CD4-positive, alpha-beta memory T cell (primary cell): Measurements from ENCODE around the gene NPR1. TPM values are rescaled to one million over a fixed set of nuclear protein-coding genes. Genes with fewer than 3 reads are reported as not detected.

ENCODE experiments used
- CTCF ChIA-PET: fragments of 350-600 bp; sonication (Branson Sonifier 250); formaldehyde crosslinking; loops from one replicate; lab custom pipeline; 2021; ENCODE audit warnings: inconsistent platforms; ENCODE audit not compliant: partially characterized antibody; lab: Charles Lee
- POLR2A ChIA-PET: fragments of 350-600 bp; sonication (Branson Sonifier 250); formaldehyde crosslinking; loops from one replicate; lab custom pipeline; 2021; ENCODE audit not compliant: partially characterized antibody; lab: Charles Lee
- DNase-seq, 5 donors: peaks; one replicate each; pipeline versions ENCODE4 v3.0.0 to v3.0.0-alpha.2; 2020 to 2022; ENCODE audit warnings: mixed read lengths in 1 of 5
- H3K27ac ChIP-seq: one replicate; pipeline ENCODE4 v1.7.0; 2013; ENCODE audit warnings: low read depth, low read length
- H3K27me3 ChIP-seq: 2 replicates; pipeline ENCODE4 v1.7.0; 2013; ENCODE audit warnings: mild to moderate bottlenecking, low read length, moderate library complexity; ENCODE audit not compliant: insufficient read depth
- H3K36me3 ChIP-seq: 2 replicates; pipeline ENCODE4 v1.7.0; 2013; ENCODE audit warnings: mild to moderate bottlenecking, low read length, moderate library complexity; ENCODE audit not compliant: insufficient read depth
- H3K4me1 ChIP-seq: 2 replicates; pipeline ENCODE4 v1.7.0; 2013; ENCODE audit warnings: mild to moderate bottlenecking, low read length, moderate library complexity; ENCODE audit not compliant: insufficient read depth
- H3K4me3 ChIP-seq, 2 donors: one replicate each; pipeline ENCODE4 v1.7.0; 2013; ENCODE audit warnings: low read length in 2 of 2, mild to moderate bottlenecking in 1 of 2
- H3K9me3 ChIP-seq, 2 donors: one replicate each; pipeline ENCODE4 v1.7.0; 2013; ENCODE audit warnings: low read length in 2 of 2, control low read depth in 1 of 2; ENCODE audit not compliant: control insufficient read depth in 1 of 2
- H3K27ac Mint-ChIP-seq, 7 donors: one replicate each; pipeline ENCODE4 v1.8.0; 2020 to 2021; ENCODE audit warnings: mixed read lengths in 7 of 7, mild to moderate bottlenecking in 6 of 7, inconsistent platforms in 3 of 7, moderate library complexity in 3 of 7
- H3K27me3 Mint-ChIP-seq, 2 donors: one replicate each; pipeline ENCODE4 v1.8.0; 2020 to 2021; ENCODE audit warnings: mixed read lengths in 2 of 2
- H3K36me3 Mint-ChIP-seq, 2 donors: one replicate each; pipeline ENCODE4 v1.8.0; 2020 to 2021; ENCODE audit warnings: mixed read lengths in 2 of 2, inconsistent platforms in 1 of 2, mild to moderate bottlenecking in 1 of 2
- H3K4me1 Mint-ChIP-seq, 4 donors: one replicate each; pipeline ENCODE4 v1.8.0; 2020 to 2021; ENCODE audit warnings: mixed read lengths in 4 of 4, mild to moderate bottlenecking in 1 of 4
- H3K4me3 Mint-ChIP-seq, 8 donors: one replicate each; pipeline ENCODE4 v1.8.0; 2020 to 2021; ENCODE audit warnings: mixed read lengths in 8 of 8, mild to moderate bottlenecking in 7 of 8, moderate library complexity in 6 of 8, inconsistent platforms in 3 of 8
- H3K9me3 Mint-ChIP-seq, 8 donors: one replicate each; pipeline ENCODE4 v1.8.0; 2020 to 2021; ENCODE audit warnings: mixed read lengths in 8 of 8, mild to moderate bottlenecking in 5 of 8, inconsistent platforms in 3 of 8, moderate library complexity in 1 of 8
- intact Hi-C: fragments of 100-400 bp; cut with micrococcal nuclease; formaldehyde crosslinking; loops from one replicate; pipeline ENCODE4 v1.15.1; 2023
- polyA plus RNA-seq, 2 donors: library from polyadenylated mRNA; unstranded; fragments of 300-500 nt; fragmentation: Illumina TruSeq; gene quantifications; one replicate each; pipeline ENCODE4 v1.2.3, GENCODE V29; 2021
- total RNA-seq, 2 experiments: library from RNA; stranded (reverse); gene quantifications; one replicate each; pipeline ENCODE4 v1.2.3, GENCODE V29; 2021

NPR1 gene
- total and polyA plus RNA-seq, 4 experiments from 2014 or later = not detected

GRCh38 chr1:153684892-153685291 is 6.4 kb downstream of the NPR1 start:
- Mint-ChIP-seq H3K27me3 (peaks cover 7 to 23% of the 10 kb centered on the region in 2 donors), H3K4me1 (peaks cover 0 to 5% (median under 1%) of the 10 kb centered on the region in 4 donors), H3K9me3 (no peaks in the 10 kb centered on the region), H3K27ac (no peak overlapping the region), H3K4me3 (no peak overlapping the region), H3K36me3 (peaks cover 0 to 3% of the 10 kb centered on the region in 2 donors)
- ChIA-PET CTCF (interaction anchor here (0.9 kb wide), 1 partner anchor 64 kb away, joined by 4 read pairs; no protein-coding TSS in a partner anchor), POLR2A (no interaction called here)
- Histone ChIP-seq H3K4me3 (no peak overlapping the region), H3K27ac (no peak overlapping the region), H3K9me3 (no peaks in the 10 kb centered on the region), H3K4me1 (peaks cover under 1% of the 10 kb centered on the region), H3K36me3 (no peaks in the 10 kb centered on the region), H3K27me3 (peaks cover 8% of the 10 kb centered on the region)
- no peak for DNase-seq
- intact Hi-C loops = no loop called here

GRCh38 chr1:153685544-153686340 is 7.3 kb downstream of the NPR1 start:
- Histone ChIP-seq H3K27me3 (no peaks in the 10 kb centered on the region), H3K36me3 (no peaks in the 10 kb centered on the region), H3K4me3 (no peak overlapping the region), H3K27ac (no peak overlapping the region), H3K9me3 (no peaks in the 10 kb centered on the region), H3K4me1 (no peaks in the 10 kb centered on the region)
- Mint-ChIP-seq H3K27me3 (peaks cover 5 to 17% of the 10 kb centered on the region in 2 donors), H3K4me1 (peaks cover 0 to 4% (median 0%) of the 10 kb centered on the region in 4 donors), H3K36me3 (peaks cover 0 to 3% of the 10 kb centered on the region in 2 donors), H3K4me3 (no peak overlapping the region), H3K27ac (no peak overlapping the region), H3K9me3 (no peaks in the 10 kb centered on the region)
- ChIA-PET POLR2A (no interaction called here), CTCF (no interaction called here)
- intact Hi-C loops = no loop called here
- DNase-seq = no peak

GRCh38 chr1:153687346-153688125 is 9.0 kb downstream of the NPR1 start:
- Mint-ChIP-seq H3K36me3 (peaks cover 0 to 3% of the 10 kb centered on the region in 2 donors), H3K27ac (no peak overlapping the region), H3K27me3 (peaks cover 3 to 8% of the 10 kb centered on the region in 2 donors), H3K9me3 (no peaks in the 10 kb centered on the region), H3K4me1 (peaks cover 3 to 9% (median 5%) of the 10 kb centered on the region in 4 donors), H3K4me3 (peak overlapping the region in 1 of 8 donors; percentile 32)
- intact Hi-C loops = no loop called here
- no peaks in the 10 kb centered on the region for H3K36me3 ChIP-seq
- H3K9me3 ChIP-seq = no peaks in the 10 kb centered on the region
- H3K4me1 ChIP-seq = peaks cover 4% of the 10 kb centered on the region
- H3K4me3 ChIP-seq = no peak overlapping the region
- DNase-seq = no peak
- ChIA-PET POLR2A (no interaction called here), CTCF (interaction anchor here (1.3 to 1.5 kb wide), 2 partner anchors 11 to 167 kb away, joined by 3 read pairs; no protein-coding TSS in a partner anchor)
- no peak overlapping the region for H3K27ac ChIP-seq
- no peaks in the 10 kb centered on the region for H3K27me3 ChIP-seq

GRCh38 chr1:153688276-153688675 is 9.8 kb downstream of the NPR1 start:
- peak overlapping the region in 1 of 7 donors; percentile 4 for H3K27ac Mint-ChIP-seq
- no peaks in the 10 kb centered on the region for H3K9me3 Mint-ChIP-seq
- intact Hi-C loops = no loop called here
- H3K36me3 Mint-ChIP-seq = peaks cover 0 to 3% of the 10 kb centered on the region in 2 donors
- Histone ChIP-seq H3K4me3 (no peak overlapping the region), H3K27ac (no peak overlapping the region), H3K4me1 (peaks cover 4% of the 10 kb centered on the region), H3K36me3 (no peaks in the 10 kb centered on the region), H3K27me3 (no peaks in the 10 kb centered on the region), H3K9me3 (no peaks in the 10 kb centered on the region)
- DNase-seq = no peak
- ChIA-PET CTCF (interaction anchor here (1.5 kb wide), 1 partner anchor 12 kb away, joined by 3 read pairs; no protein-coding TSS in a partner anchor), POLR2A (no interaction called here)
- peaks cover 3 to 8% of the 10 kb centered on the region in 2 donors for H3K27me3 Mint-ChIP-seq
- peak overlapping the region in 1 of 8 donors; percentile 5 for H3K4me3 Mint-ChIP-seq
- peaks cover 3 to 9% (median 5%) of the 10 kb centered on the region in 4 donors for H3K4me1 Mint-ChIP-seq

GRCh38 chr1:153688736-153689328 is 10.3 kb downstream of the NPR1 start:
- Histone ChIP-seq H3K9me3 (no peaks in the 10 kb centered on the region), H3K36me3 (no peaks in the 10 kb centered on the region), H3K4me1 (peaks cover 4% of the 10 kb centered on the region), H3K27ac (no peak overlapping the region), H3K4me3 (no peak overlapping the region), H3K27me3 (no peaks in the 10 kb centered on the region)
- H3K9me3 Mint-ChIP-seq = no peaks in the 10 kb centered on the region
- H3K4me1 Mint-ChIP-seq = peaks cover 3 to 9% (median 5%) of the 10 kb centered on the region in 4 donors
- peaks cover 0 to 3% of the 10 kb centered on the region in 2 donors for H3K36me3 Mint-ChIP-seq
- H3K27me3 Mint-ChIP-seq = peaks cover 3 to 5% of the 10 kb centered on the region in 2 donors
- no peak overlapping the region for H3K4me3 Mint-ChIP-seq
- POLR2A ChIA-PET = no interaction called here
- intact Hi-C loops = no loop called here
- DNase-seq = no peak
- CTCF ChIA-PET = interaction anchor here (1.5 kb wide), 1 partner anchor 13 kb away, joined by 3 read pairs; no protein-coding TSS in a partner anchor
- H3K27ac Mint-ChIP-seq = peak overlapping the region in 1 of 7 donors; percentile 4

GRCh38 chr1:153693466-153693865 is 15.0 kb downstream of the NPR1 start:
- H3K9me3 Mint-ChIP-seq = no peaks in the 10 kb centered on the region
- H3K27ac ChIP-seq = no peak overlapping the region
- peaks cover 4% of the 10 kb centered on the region for H3K4me1 ChIP-seq
- no peak overlapping the region for H3K4me3 ChIP-seq
- no peak overlapping the region for H3K4me3 Mint-ChIP-seq
- no peak overlapping the region for H3K27ac Mint-ChIP-seq
- H3K27me3 ChIP-seq = no peaks in the 10 kb centered on the region
- intact Hi-C loops = no loop called here
- POLR2A ChIA-PET = no interaction called here
- DNase-seq = no peak
- peaks cover 3 to 9% (median 5%) of the 10 kb centered on the region in 4 donors for H3K4me1 Mint-ChIP-seq
- H3K27me3 Mint-ChIP-seq = peaks cover 0 to under 1% of the 10 kb centered on the region in 2 donors
- CTCF ChIA-PET = no interaction called here
- no peaks in the 10 kb centered on the region for H3K9me3 ChIP-seq
- no peaks in the 10 kb centered on the region for H3K36me3 Mint-ChIP-seq
- no peaks in the 10 kb centered on the region for H3K36me3 ChIP-seq

GRCh38 chr1:153696741-153697140 is 18.3 kb downstream of the NPR1 start:
- ChIA-PET CTCF (no interaction called here), POLR2A (no interaction called here)
- H3K27ac ChIP-seq = no peak overlapping the region
- H3K4me1 ChIP-seq = no peaks in the 10 kb centered on the region
- H3K4me3 Mint-ChIP-seq = no peak overlapping the region
- no peaks in the 10 kb centered on the region for H3K9me3 Mint-ChIP-seq
- no peak for DNase-seq
- H3K4me1 Mint-ChIP-seq = no peaks in the 10 kb centered on the region
- H3K4me3 ChIP-seq = no peak overlapping the region
- no peaks in the 10 kb centered on the region for H3K27me3 ChIP-seq
- no peaks in the 10 kb centered on the region for H3K9me3 ChIP-seq
- H3K36me3 Mint-ChIP-seq = no peaks in the 10 kb centered on the region
- H3K27ac Mint-ChIP-seq = no peak overlapping the region
- intact Hi-C loops = no loop called here
- no peaks in the 10 kb centered on the region for H3K27me3 Mint-ChIP-seq
- H3K36me3 ChIP-seq = no peaks in the 10 kb centered on the region
